SU-DHL-6 (cell line): ENCODE data around the gene ADGRD2.

Experiments used
- CTCF ChIP-seq: fragments of 200-600 bp; sonication (generic); IDR thresholded peaks from one replicate; pipeline ENCODE4 v1.5.1; 2017; ENCODE audit warnings: antibody characterized with exemption, mild to moderate bottlenecking, low read length, moderate library complexity; ENCODE audit not compliant: insufficient read depth, poor library complexity, severe bottlenecking
- EZH2phosphoT487 ChIP-seq: fragments of 200-600 bp; sonication (generic), shearing (Covaris generic); conservative IDR thresholded peaks from 2 replicates; pipeline ENCODE4 v1.6.1; 2018; ENCODE audit warnings: mild to moderate bottlenecking, antibody characterized with exemption, low read length, moderate library complexity, mixed read lengths

- TF ChIP-seq EZH2phosphoT487 (no peak), CTCF (no peak)
These were observed 49.0 kb downstream of the ADGRD2 start for GRCh38 chr9:124499216-124499615.
